GM18499 (cell line): ENCODE results near the gene SMAD7.

Experiments
- ATAC-seq: cut with Tn5 transposase; IDR thresholded peaks from one replicate; pipeline ENCODE4 v1.9.1; 2021; ENCODE audit warnings: moderate number of reproducible peaks; ENCODE audit not compliant: insufficient read depth, unreplicated experiment

SMAD7 gene

DNA sequence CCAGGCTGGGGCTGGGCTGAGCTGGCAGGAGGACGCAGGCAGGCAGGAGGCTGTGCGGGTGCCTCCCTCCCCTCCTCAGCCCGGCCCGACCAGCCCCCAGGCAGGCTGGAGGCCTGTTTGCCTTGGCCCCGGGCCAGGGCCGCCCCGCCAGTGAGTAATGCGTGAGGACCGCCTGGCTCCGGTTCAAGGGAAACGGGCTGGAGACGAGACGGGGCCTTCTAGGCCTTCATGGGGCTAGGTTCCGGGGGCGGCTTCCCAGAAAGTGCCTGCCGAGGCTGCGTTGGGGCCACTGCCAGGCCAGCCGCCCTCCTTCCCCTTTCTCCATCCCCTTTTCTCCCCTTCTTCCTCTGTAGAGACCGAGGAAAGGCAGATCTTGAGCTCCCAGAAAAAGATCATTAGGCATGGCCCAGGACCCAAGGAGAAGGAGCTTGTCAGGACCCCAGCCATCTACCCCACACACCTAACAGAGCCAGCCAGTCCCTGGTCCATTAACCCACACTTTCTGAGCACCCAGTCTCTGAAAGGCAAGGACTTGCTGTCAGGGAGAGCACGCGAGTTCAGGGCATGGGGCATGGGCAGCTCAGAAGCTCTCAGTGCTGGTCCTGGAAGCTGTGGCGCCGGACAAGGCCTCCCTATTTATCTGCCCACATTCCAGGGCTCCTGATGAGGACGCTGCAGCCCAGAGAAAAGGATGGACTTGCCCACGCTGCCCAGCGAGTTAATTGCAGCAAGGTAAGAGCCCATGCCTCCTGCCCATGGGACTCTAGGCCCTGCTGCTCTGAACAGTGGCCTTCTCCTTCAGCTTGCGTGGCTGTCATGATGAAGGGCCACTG, 48.5 kb downstream of the SMAD7 start:
- no peak for ATAC-seq

- ATAC-seq = no peak
These were observed 49.4 kb downstream of the SMAD7 start for GRCh38 chr18:48901145-48902022.

- no peak for ATAC-seq
These were observed 50.3 kb downstream of the SMAD7 start for GRCh38 chr18:48900469-48900868.

DNA sequence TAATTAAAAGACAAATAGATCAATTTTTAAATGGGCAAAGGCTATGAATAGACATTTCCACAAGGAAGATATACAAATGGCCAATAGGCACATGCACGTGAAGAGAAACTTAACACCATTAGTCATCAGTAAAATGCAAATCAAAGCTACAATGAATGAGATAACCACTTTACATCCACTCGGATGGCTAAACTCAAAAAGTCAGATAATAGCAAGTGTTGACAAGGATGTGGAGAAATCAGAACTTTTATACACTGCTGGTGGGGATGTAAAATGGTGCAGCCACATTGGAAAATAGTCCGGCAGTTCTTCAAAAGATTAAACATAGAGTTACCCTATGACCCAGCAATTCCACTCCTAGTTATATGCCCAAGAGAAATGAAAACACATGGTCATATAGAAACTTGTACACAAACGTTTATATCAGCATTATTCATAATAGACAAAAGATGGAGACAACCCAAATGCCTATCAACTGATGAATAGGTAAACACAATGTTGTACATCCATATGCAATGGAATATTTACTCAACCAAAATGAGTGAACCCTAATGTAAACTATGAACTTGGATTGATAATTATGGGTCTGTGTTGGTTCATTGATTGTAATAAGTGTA, 51.1 kb downstream of the SMAD7 start:
- no peak for ATAC-seq

DNA sequence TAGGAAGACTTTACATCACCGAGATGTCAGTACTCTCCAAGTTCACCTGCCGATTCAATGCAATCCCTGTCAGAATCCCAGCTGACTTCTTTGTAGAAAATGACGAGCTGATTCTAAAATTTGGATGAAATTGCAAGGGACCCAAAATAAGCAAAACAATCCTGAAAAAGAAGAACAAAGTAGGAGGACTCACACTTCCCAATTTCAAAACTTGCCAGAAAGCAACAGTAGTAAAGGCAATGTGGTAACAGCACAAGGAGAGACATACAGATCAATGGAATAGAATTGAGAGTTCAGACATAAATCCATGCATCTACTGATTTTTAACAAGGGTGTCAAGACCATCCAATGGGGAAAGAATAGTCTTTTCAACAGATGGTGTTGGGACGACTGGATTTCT, 52.2 kb downstream of the SMAD7 start:
- ATAC-seq = no peak

DNA sequence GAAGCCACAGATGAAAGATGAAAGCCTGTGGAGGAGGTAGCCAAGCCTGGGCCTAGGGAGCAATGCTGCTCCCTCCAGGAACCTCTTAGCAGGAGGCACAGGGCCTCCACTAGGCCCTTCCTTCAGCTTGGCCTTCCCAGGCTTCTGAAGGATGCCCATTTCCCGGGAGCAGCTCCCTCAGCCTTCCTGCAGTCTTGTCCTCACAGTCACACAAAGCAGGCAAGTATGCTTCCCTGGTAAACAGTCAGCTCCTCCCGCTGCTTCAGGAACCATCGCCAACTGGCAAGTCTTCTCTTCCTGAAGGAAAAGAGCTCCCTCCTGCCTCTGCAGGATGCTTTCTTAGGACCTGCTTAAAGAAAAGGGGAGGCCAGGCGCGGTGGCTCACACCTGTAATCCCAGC, 53.2 kb downstream of the SMAD7 start:
- ATAC-seq = no peak

DNA sequence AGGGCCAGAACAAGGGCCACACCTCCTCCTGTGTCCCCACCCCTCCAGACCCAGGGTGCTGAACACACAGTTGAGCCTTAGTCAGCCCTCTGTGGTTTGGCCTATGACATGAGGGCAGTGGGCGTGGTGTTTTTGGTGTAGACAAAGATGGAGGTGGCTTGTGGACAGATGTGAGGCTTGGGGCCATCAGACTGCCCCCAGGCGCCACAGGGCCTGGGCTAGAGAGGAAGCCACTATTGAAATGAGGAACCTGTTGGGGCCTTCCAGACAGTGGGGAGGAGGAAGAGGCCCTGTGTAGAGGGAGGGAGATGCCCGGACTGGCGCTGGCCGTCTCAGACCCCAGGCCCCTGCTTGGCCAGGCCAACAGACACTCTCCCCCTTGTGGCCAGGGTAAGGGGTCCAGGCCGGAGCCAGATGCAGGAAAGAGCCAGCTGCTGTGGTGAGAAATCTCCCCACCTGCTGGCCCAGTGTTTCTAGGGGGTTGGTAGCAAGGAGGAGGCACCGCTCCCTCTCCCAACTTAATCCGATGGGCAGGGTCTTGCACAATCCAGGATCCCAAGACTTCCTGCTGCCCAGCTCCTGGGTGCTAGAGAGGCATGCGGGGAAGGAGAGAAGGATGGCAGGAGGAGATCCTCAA, 53.8 kb downstream of the SMAD7 start:
- ATAC-seq = no peak

- no peak for ATAC-seq
These were observed 54.4 kb downstream of the SMAD7 start for GRCh38 chr18:48896326-48896874.

DNA sequence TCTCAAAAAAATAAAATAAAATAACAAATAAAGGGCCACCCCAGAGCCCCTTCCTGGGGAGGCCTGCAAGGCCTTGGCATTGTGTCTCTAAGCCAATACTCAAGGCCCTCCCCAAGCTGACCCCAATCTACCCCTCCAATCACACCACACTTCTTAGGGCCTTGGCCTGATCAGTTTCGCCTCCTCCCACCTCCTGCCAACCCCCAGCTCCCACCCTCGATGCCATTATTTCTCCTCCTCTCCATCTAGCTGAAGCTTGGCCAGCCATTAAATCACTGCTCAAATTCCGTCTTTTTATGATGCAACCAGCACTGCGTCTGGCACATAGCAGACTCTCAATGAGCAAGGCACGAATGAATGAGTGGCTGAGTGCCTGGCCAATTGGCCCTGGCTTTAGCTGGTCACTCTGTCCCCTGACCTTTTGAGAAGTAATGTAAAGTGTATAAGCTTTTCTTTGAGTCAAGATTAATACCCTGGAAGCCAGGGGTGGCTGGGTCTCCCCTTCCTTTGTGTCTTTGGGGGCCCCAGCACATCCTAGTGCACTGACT, 55.9 kb downstream of the SMAD7 start:
- ATAC-seq = no peak

GRCh38 chr18:48893608-48894600, 56.9 kb downstream of the SMAD7 start:
- ATAC-seq = no peak

- no peak for ATAC-seq
These were observed 57.6 kb downstream of the SMAD7 start for GRCh38 chr18:48893061-48893607.

DNA sequence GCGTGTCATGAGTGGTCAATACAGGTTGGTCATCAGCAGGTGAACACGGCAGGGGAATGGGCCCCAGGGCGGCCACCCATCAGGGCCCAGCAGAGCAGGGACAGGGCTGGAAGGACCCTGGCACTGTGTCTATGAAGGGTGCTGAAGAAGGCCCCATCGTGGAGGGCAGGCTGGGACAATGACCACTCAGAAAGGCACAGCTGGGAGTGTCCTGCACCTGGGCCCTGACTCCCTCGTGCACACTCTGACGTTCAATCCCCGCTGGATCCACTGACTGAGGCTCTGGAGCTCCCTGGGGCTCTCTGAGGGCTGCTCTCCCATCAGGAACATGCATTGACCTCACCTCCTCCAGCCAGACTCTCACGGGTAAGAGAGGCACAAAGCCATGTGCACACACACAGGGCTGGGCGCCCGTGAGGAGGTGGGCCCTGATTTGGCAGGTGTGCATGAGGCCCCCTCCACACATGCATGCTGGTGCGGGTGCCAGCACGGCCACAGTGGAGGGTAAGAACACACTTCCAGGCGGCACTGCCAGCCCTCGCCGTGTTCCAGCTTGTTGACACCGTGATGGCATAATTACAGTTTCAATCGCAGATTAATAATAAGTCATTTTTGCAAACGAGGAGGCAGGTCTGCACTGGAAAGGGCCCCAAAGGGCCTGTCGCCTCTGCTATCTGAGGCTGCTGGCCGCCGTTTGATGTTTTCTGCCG, 58.5 kb downstream of the SMAD7 start:
- ATAC-seq = no peak

DNA sequence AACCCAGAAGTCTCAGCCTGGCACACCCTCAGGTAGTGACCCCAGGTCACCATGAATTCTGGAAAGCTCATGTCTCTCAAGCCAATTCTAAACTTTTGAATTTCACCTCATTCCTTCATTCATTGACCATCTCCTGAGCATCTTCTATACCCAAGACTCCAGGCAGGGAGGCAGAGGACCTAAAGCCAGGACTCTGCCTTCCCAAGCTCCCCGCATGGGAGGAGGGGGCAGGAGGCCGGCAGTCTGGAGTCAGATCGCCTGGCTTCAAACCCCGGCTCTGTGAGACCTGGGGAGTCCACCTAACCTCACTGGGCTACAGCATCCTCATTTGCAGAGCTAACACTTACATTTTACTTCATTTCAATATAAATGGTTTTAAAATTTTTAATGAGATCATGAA, 59.0 kb downstream of the SMAD7 start:
- ATAC-seq = no peak

DNA sequence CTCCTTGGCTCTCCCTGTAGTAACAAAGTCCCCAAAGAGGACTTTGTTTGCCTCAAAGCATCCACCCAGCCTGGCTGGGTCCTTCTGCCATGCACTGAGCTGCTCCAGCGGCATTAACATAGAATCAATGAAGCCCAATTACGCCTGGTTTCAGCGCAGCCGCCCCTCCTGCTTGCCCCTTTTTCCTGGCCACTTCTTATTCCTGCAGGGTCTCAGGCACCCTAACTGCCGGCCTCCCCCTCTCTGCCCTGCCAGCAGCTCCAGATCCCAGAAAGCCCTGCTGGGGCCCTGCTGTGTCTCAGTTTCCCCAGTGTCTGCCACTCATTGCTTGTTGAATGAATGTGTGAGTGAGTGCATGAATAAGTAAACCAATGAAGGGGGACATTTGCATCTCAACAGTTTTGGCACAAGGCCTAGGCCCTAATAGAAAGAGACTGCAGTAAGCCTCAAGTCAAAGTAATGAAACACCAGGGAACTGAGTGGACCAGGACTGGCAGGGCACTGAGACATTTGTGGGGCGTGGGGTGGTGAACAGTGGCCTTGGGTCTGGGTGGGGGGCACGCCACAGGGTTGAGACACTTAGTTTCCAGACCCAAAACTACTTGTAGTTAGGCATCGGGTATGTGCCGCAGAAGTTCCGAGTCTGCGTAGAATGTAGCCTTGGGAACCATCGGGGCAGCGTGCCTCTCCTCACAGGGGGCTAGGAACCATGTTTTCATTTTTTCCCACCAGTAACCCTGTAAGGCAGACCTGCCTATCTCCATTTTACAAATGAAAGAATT, 60.6 kb downstream of the SMAD7 start:
- no peak for ATAC-seq

GRCh38 chr18:48889115-48889941, 61.4 kb downstream of the SMAD7 start:
- no peak for ATAC-seq

GRCh38 chr18:48888773-48889080, 62.0 kb downstream of the SMAD7 start:
- no peak for ATAC-seq
